B cell (primary cell): ENCODE measurements around the gene OR12D1. TPM values are rescaled to one million over a fixed set of nuclear protein-coding genes. Genes with fewer than 3 reads are reported as not detected.

ENCODE experiments used
- ATAC-seq: fragments of 200-7000 bp; cut with Tn5 transposase; one replicate; pipeline ENCODE4 v1.10.0; 2021; ENCODE audit warnings: low read depth, mild to moderate bottlenecking, moderate number of reproducible peaks, moderate library complexity
- CTCF ChIA-PET: fragments of 350-600 bp; sonication (Branson Sonifier 250); formaldehyde crosslinking; loops from one replicate; lab custom pipeline; 2021; ENCODE audit warnings: antibody characterized with exemption, inconsistent platforms; lab: Charles Lee
- POLR2A ChIA-PET: fragments of 350-600 bp; sonication (Branson Sonifier 250); formaldehyde crosslinking; loops from one replicate; lab custom pipeline; 2021; ENCODE audit warnings: antibody characterized with exemption; lab: Charles Lee
- DNase-seq: peaks from one replicate; pipeline ENCODE4 v3.0.0; 2013
- H2AFZ ChIP-seq: 2 replicates; pipeline ENCODE4 v1.6.1; 2012; ENCODE audit warnings: mild to moderate bottlenecking, low read depth, low read length; ENCODE audit not compliant: insufficient read depth, poor library complexity, severe bottlenecking
- H3K27ac ChIP-seq, 2 donors: 1 replicate in 1 of 2; 2 replicates in 1 of 2; pipeline ENCODE4 v1.5.1; 2012 to 2013; ENCODE audit warnings: low read length in 2 of 2, mild to moderate bottlenecking in 2 of 2, moderate library complexity in 1 of 2
- H3K27me3 ChIP-seq, 4 experiments: fragments of 200-600 bp in 1 of 4; sonication (generic) in 1 of 4; replicated peaks in 1 of 4; 1 replicate in 2 of 4; 2 replicates in 2 of 4; pipeline versions ENCODE4 v1.6.1 to v1.7.0; 2013 to 2016; ENCODE audit warnings: low read length in 3 of 4, mild to moderate bottlenecking in 2 of 4, mixed read lengths in 1 of 4, moderate library complexity in 1 of 4; ENCODE audit not compliant: insufficient read depth in 4 of 4, control insufficient read depth in 3 of 4; ENCODE audit errors: control extremely low read depth in 1 of 4
- H3K36me3 ChIP-seq, 2 experiments: replicated peaks in 1 of 2; 1 replicate in 1 of 2; 2 replicates in 1 of 2; pipeline versions ENCODE4 v1.6.1 to v1.7.1; 2013; ENCODE audit warnings: low read length in 1 of 2; ENCODE audit not compliant: insufficient read depth in 2 of 2, control insufficient read depth in 1 of 2; ENCODE audit errors: control extremely low read depth in 1 of 2, extremely low read depth in 1 of 2
- H3K4me1 ChIP-seq, 2 donors: fragments of 200-600 bp in 1 of 2; sonication (generic) in 1 of 2; 1 replicate in 1 of 2; 2 replicates in 1 of 2; pipeline versions ENCODE4 v1.5.1 to v1.6.1; 2013 to 2017; ENCODE audit warnings: low read length in 2 of 2; ENCODE audit not compliant: control insufficient read depth in 2 of 2, insufficient read depth in 2 of 2
- H3K4me2 ChIP-seq: replicated peaks from 2 replicates; pipeline ENCODE3; 2012; ENCODE audit warnings: mild to moderate bottlenecking, low read depth, low read length; ENCODE audit not compliant: poor library complexity, severe bottlenecking
- H3K4me3 ChIP-seq, 5 experiments: fragments of 200-600 bp in 1 of 5; sonication (generic) in 1 of 5; 1 replicate in 3 of 5; 2 replicates in 2 of 5; pipeline versions ENCODE4 v1.5.1 to v1.7.0; 2011 to 2016; ENCODE audit warnings: low read length in 4 of 5, mild to moderate bottlenecking in 4 of 5, low read depth in 2 of 5, control low read depth in 1 of 5, moderate library complexity in 1 of 5; ENCODE audit not compliant: insufficient read depth in 1 of 5; ENCODE audit errors: control extremely low read depth in 1 of 5, extremely low read depth in 1 of 5
- H3K79me2 ChIP-seq: fragments of 200-600 bp; sonication (generic); one replicate; pipeline ENCODE4 v1.6.0; 2016; ENCODE audit warnings: low read length; ENCODE audit not compliant: control insufficient read depth, insufficient read depth
- H3K9ac ChIP-seq: fragments of 200-600 bp; sonication (generic); 2 replicates; pipeline ENCODE4 v1.6.1; 2017; ENCODE audit warnings: mild to moderate bottlenecking, low read length, moderate library complexity
- H3K9me3 ChIP-seq, 3 donors: one replicate each; pipeline versions ENCODE4 v1.6.1 to v1.7.1; 2013; ENCODE audit warnings: low read length in 2 of 3; ENCODE audit not compliant: control insufficient read depth in 2 of 3, insufficient read depth in 1 of 3; ENCODE audit errors: control extremely low read depth in 1 of 3
- H4K20me1 ChIP-seq: 2 replicates; pipeline ENCODE4 v1.6.0; 2012; ENCODE audit warnings: mild to moderate bottlenecking, low read length; ENCODE audit not compliant: insufficient read depth, control insufficient read depth, poor library complexity, severe bottlenecking
- H3K27ac Mint-ChIP-seq: one replicate; pipeline ENCODE4 v1.8.0; 2021; ENCODE audit warnings: mixed read lengths
- H3K27me3 Mint-ChIP-seq: one replicate; pipeline ENCODE4 v1.8.0; 2021; ENCODE audit warnings: mixed read lengths
- H3K4me1 Mint-ChIP-seq: one replicate; pipeline ENCODE4 v1.8.0; 2021; ENCODE audit warnings: mixed read lengths
- H3K4me3 Mint-ChIP-seq: one replicate; pipeline ENCODE4 v1.8.0; 2021; ENCODE audit warnings: mixed read lengths
- H3K9me3 Mint-ChIP-seq: one replicate; pipeline ENCODE4 v1.8.0; 2022; ENCODE audit warnings: mixed read lengths; ENCODE audit not compliant: insufficient read depth
- EZH2 ChIP-seq: IDR thresholded peaks from 2 replicates; pipeline ENCODE4 v1.6.1; 2012; ENCODE audit warnings: borderline replicate concordance, low read depth, mild to moderate bottlenecking, moderate library complexity, low read length; ENCODE audit not compliant: insufficient read depth, poor library complexity, severe bottlenecking
- WGBS: methylation state at CpG from one replicate; pipeline ENCODE4 v1.1.5; 2013; ENCODE audit warnings: missing lambda C conversion rate; ENCODE audit not compliant: insufficient coverage; 5-methylcytosine and 5-hydroxymethylcytosine counted together
- intact Hi-C: fragments of 100-400 bp; cut with micrococcal nuclease; formaldehyde crosslinking; loops from one replicate; pipeline ENCODE4 v1.10.0; 2022
- polyA plus RNA-seq: library from polyadenylated mRNA; depleted of rRNA; stranded (reverse); fragments of >200 nt; gene quantifications from 2 replicates; pipeline ENCODE4 v1.2.3, GENCODE V29; 2012
- total RNA-seq, 2 donors: library from RNA; stranded (reverse); fragments of 120-200 nt in 1 of 2; gene quantifications; 1 replicate in 1 of 2; 2 replicates in 1 of 2; pipeline versions ENCODE4 v1.2.3 to v1.2.4, GENCODE V29; 2013 to 2022
- TF ChIP-seq, protein P1 (sequence below): fragments of 200-600 bp; IDR thresholded peaks from one replicate; pipeline ENCODE4 v1.8.0; 2022; ENCODE audit warnings: antibody characterized with exemption, mild to moderate bottlenecking

The OR12D1 gene
- total and polyA plus RNA-seq, 2 donors (not counting 1 experiment from before 2014, with no cell fraction given): not detected

DNA sequence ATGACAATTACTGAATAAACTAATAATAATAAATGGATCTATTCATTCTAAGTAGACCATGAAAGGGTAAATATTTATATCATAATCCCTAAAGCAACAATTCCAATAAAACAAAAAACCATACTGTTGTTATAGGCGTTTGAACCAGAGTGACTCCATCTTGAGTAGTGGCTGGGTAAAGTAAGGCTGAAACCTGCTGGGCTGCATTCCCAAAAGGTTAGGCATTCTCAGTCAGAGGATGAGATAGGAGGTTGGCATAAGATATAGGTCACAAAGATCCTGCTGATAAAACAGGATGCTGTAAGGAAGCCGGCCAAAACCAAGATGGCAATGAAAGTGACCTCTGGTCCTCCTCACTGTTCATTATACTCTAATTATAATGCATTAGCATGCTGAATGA is 50.6 kb downstream of the OR12D1 start:
- peaks cover 25% of the 10 kb centered on the region for H3K27me3 Mint-ChIP-seq
- Histone ChIP-seq H3K9ac (no peak overlapping the region), H2AFZ (no peak overlapping the region), H3K4me2 (no peak overlapping the region), H3K27me3 (peaks cover 0 to 11% (median 3%) of the 10 kb centered on the region in 4 experiments), H3K4me1 (no peaks in the 10 kb centered on the region), H3K9me3 (no peaks in the 10 kb centered on the region), H4K20me1 (no peaks in the 10 kb centered on the region), H3K27ac (no peak overlapping the region), H3K79me2 (no peaks in the 10 kb centered on the region), H3K36me3 (no peaks in the 10 kb centered on the region), H3K4me3 (no peak overlapping the region)
- no peak overlapping the region for H3K4me3 Mint-ChIP-seq
- 100% methylated on average over 1 of the region's 2 CpGs for WGBS
- H3K4me1 Mint-ChIP-seq: no peaks in the 10 kb centered on the region
- H3K9me3 Mint-ChIP-seq: no peaks in the 10 kb centered on the region
- POLR2A ChIA-PET: no interaction called here
- intact Hi-C loops: no loop called here
- TF ChIP-seq EZH2: no peak
- TF ChIP-seq, protein P1, sequence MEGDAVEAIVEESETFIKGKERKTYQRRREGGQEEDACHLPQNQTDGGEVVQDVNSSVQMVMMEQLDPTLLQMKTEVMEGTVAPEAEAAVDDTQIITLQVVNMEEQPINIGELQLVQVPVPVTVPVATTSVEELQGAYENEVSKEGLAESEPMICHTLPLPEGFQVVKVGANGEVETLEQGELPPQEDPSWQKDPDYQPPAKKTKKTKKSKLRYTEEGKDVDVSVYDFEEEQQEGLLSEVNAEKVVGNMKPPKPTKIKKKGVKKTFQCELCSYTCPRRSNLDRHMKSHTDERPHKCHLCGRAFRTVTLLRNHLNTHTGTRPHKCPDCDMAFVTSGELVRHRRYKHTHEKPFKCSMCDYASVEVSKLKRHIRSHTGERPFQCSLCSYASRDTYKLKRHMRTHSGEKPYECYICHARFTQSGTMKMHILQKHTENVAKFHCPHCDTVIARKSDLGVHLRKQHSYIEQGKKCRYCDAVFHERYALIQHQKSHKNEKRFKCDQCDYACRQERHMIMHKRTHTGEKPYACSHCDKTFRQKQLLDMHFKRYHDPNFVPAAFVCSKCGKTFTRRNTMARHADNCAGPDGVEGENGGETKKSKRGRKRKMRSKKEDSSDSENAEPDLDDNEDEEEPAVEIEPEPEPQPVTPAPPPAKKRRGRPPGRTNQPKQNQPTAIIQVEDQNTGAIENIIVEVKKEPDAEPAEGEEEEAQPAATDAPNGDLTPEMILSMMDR: no peak
- H3K27ac Mint-ChIP-seq: no peak overlapping the region
- ATAC-seq: no peak
- CTCF ChIA-PET: no interaction called here
- no peak for DNase-seq

DNA sequence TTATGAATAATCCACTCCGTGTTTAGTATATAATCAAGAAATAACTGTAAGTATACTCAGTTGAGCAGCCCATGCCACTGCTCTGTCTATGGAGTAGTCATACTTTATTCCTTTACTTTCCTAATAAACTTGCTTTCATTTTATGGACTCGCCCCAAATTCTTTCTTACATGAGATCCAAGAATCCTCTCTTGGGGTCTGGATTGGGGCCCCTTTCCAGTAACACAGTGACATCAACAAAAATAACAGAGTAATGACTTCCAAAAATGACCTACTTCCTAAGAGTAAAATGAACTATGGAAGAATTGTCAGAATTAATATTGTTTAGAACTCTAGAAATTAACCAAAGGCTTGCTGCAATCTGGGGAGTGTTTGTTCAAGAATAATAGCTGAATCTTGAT is 51.1 kb downstream of the OR12D1 start:
- WGBS: no CpG with 5 or more reads among the region's 2 CpGs
- Histone ChIP-seq H3K9me3 (no peaks in the 10 kb centered on the region), H2AFZ (no peak overlapping the region), H3K4me1 (no peaks in the 10 kb centered on the region), H3K9ac (no peak overlapping the region), H3K79me2 (no peaks in the 10 kb centered on the region), H4K20me1 (no peaks in the 10 kb centered on the region), H3K36me3 (no peaks in the 10 kb centered on the region), H3K27me3 (peaks cover 0 to 11% (median 3%) of the 10 kb centered on the region in 4 experiments), H3K4me3 (no peak overlapping the region), H3K27ac (no peak overlapping the region), H3K4me2 (no peak overlapping the region)
- no peak for TF ChIP-seq EZH2
- TF ChIP-seq, protein P1: no peak
- H3K27ac Mint-ChIP-seq: no peak overlapping the region
- ChIA-PET CTCF (no interaction called here), POLR2A (no interaction called here)
- intact Hi-C loops: no loop called here
- DNase-seq (no peak), ATAC-seq (no peak)
- no peak overlapping the region for H3K4me3 Mint-ChIP-seq
- H3K9me3 Mint-ChIP-seq: no peaks in the 10 kb centered on the region
- peaks cover 25% of the 10 kb centered on the region for H3K27me3 Mint-ChIP-seq
- H3K4me1 Mint-ChIP-seq: no peaks in the 10 kb centered on the region
